Renal cortical epithelial cell (primary cell): ENCODE data around the gene MTG1. TPM values are rescaled to one million over a fixed set of nuclear protein-coding genes. Genes with fewer than 3 reads are reported as not detected.
"Not testable (repeated sequence)": the region's sequence is repeated elsewhere in the genome, so short reads cannot be mapped to it uniquely, and the experiment has no call there.

Experiments used
- DNase-seq: peaks from one replicate; pipeline ENCODE4 v3.0.0-alpha.2; 2011; ENCODE audit warnings: low read depth
- total RNA-seq: library from RNA; depleted of rRNA; stranded (reverse); fragments of >200 nt; gene quantifications from 2 replicates; pipeline ENCODE4 v1.2.3, GENCODE V29; 2014

MTG1 gene
- total RNA-seq, 1 donor from 2014 or later, result 46.6 TPM

DNA sequence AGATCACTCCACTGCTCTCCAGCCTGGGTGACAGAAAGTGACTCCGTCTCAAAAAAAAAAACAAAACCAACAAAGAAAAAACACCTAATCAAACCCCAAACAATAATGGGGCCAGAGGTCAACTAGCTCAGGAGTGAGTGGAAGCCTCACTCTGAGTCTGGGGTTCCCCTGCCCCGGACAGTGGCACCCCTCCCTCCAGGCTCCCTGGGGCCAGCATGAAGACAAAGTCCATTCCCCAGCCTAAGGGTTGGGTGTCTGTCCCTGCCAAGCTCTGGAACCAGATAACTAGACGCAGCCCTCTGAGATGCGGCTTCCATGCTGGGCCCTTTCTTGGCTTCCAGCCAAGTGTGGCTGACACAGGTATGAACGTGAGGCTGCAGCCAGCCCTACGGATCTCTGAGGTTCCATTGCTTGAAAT lies 34.4 kb upstream of the MTG1 start:
- no peak for DNase-seq

DNA sequence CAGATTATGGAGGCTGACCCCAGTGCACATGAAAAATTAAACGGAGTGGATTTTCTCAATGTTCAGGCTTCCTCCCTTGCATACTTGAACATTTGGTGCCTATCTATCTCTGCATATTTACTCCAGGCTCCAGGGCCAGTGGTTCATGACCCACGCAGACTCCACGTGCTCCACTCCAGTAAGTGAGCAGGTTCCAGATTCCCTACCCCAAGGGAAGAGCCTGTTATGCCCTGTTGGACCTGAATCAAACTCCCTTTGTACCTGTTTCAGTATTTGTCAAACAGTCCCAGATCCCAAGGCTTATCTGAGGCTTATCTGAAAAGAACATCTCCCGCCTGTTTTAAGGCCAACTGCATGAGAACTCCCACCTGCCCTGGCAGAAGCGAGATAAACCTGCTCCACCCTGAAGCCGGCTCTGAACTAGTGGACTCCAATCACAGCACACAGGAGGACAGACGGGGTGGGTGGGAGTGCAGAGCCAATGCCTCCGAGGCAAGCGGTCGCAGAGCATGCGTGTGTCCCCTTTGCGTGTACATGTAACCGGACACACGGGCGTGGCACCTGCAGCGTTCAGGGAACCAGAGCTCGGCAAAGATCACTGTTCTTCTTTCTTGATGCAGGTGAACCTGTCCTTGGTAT lies 33.9 kb upstream of the MTG1 start:
- no peak for DNase-seq

DNA sequence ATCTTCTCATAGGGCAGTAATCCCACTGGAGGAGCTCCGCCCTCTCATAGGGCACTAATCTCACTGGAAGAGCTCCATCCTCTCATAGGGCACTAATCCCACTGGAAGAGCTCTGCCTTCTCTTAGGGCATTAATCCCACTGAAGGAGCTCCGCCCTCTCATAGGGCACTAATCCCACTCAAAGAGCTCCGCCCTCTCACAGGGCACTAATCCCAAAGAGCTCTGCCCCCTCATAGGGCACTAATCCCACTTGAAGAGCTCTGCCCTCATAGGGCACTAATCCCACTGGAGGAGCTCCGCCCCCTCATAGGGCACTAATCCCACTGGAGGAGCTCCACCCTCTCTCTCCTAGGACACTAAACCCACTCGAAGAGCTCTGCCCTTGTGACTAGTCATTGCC lies 32.7 kb upstream of the MTG1 start:
- DNase-seq, result no peak

DNA sequence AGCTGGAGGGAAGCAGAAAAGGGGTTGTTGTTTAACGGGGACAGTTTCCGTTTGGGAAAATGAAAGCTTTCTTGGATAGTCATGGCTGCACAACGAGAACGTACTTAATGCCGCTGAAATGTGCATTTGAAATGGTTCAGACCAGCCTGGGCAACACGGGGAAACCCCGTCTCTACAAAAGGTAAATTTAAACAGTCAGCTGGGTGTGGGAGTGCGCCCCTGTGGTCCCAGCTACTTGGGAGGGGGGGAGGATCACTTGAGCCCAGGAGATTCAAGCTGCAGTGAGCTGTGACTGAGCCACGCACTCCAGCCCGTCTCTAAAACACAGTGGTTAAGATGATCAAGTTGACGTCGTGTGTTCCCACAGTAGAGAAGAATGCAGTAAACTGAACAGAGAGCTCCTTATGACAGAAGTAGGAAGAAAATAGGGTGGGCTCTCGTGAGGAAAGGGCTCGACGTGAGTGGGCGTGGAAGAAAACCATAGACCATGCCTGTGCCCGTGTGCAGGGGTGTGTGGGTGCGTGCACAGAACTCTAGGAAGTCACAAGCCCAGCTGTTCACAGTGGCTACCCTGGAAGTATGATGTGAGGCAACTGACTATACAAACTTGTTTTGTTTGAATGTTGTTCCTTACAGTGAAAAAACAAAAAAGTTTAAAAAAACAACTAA lies 32.0 kb upstream of the MTG1 start:
- DNase-seq, result no peak

DNA sequence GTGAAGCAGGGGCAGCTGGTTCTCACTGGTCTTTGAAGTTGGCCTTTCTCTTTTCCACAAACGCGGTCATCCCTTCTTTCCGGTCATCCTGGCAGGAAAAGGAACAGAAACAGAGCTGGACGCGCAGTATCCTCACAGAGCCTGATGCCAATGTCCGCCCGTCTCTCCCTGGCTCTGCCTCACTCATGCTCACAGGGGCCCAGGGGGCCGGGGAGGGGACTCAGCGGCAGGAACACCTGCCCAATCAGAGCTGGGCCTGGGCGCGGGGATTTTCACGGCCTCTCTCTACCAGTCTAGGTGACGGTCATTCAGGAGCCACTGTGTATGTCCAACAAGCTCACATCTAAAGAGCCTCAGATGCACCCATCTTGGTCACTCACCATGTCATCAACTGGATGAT lies 31.1 kb upstream of the MTG1 start:
- DNase-seq, result no peak

DNA sequence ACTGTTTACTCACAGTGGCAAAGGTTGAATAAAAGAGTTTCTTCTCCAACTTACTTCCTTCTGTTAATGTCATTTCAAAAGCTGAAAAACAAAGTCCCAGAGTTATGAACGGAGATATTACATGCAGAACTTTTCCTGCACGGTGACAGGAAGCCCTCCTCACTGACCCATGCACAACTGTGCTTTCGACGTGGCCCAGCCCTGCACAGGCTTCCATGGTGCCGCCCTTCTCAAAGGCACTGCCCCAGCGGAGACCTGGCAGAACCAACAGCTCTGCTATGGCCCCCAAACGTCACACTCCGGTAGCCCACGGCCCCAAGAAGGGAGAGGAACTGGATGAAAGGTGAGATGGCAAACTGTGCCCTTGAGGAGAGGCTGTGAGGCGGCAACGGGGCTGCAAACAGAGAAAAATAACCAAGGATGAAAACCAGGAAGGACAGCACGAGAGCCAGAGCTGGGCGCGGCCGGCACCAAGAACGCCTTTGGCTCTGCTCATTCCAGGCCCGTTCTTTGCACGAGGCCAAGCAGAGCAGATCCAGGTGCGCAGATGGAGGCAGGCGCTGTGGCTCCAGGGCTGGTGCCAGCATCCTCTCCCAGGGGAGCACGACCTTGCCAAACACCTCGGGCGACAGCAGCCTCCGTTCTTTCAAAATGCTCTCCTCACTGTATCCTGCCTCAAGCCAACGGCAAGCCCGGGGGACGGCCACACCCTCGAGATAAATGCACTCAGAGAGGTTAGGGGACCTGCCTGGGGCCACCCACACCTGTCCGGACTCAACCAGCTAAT lies 29.1 kb upstream of the MTG1 start:
- no peak for DNase-seq

DNA sequence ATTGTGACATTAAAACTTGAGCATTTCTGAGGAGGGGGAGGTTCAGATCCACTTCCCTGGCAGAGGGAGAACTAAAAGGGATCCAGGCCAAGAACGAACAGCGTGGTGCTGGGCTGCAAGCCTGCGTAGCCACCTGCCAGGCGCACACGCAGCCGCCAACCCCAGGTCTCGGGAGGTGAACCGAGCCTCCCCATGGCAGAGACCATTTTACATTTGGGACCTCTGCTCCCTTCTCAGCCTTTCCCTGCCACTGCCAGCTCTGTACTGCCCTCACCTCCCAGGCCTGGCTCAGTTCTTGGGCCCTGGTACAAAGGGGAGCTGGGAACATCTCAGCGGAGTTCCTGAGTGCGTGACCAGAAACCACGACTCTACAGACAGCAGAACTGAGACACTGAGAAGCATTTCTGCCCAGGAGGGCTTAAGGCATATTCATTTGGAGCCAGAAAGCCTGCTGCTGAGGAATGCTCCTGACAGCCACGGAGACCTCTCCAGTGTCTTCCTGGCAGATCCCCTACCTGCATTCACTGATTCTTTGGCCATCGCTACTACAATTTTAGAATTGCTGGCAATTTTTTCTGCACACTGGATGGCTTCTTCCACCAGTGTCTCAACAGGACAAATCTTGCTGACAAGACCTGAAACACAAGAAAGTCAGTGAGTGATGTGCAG lies 28.4 kb upstream of the MTG1 start:
- no peak for DNase-seq

DNA sequence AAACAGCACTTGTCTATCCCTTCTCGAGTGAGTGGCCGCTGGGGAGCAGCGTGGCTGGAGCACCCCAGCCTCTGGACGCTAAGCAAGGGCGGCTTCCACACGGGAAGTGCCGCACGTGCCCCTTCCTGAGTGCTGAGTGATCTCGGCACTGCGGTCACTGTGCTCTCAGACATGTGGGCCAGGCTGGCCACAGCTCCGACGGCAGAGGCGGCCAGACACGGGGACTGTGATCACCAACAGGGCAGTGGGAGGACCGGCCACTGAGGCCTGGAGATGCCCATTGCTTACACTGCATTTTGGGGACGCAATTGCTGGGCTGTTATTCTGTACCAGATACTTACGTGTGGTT lies 27.9 kb upstream of the MTG1 start:
- no peak for DNase-seq

DNA sequence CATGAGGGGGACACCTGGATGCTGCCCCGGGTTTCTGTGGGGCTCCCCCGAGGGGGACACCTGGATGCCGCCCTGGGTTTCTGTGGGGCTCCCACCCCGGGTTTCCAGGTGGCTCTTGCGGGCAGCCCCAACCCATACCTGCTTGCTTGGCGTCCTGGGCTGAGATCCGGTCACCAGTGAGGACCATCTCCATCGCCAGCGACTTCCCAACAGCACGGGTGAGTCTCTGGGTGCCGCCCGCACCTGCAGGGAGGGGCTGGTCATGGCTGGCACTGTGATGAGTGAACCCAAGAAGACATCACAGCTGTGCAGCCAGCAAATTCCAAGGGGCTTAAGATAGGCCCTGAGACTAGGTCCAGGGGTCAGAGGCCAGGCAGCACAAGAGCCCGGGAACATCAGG lies 27.2 kb upstream of the MTG1 start:
- no peak for DNase-seq

DNA sequence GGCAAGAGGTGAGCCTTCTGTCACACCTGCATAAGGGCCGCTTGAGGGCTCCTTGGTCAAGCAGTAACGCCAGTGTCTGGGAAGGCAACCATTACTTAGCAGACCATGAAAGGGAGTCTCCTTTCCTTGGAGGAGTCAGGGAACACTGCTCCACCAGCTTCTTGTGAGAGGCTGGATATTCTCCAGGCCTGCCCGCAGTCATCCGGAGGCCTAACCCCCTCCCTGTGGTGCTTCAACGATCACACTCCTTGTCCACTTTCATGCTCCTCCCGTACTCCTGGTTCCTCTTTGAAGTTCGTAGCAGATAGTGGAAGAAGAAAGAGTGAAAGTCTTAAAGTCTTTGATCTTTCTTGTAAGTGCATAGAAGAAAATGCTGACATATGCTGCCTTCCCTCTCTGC lies 26.5 kb upstream of the MTG1 start:
- not testable (repeated sequence) for DNase-seq

DNA sequence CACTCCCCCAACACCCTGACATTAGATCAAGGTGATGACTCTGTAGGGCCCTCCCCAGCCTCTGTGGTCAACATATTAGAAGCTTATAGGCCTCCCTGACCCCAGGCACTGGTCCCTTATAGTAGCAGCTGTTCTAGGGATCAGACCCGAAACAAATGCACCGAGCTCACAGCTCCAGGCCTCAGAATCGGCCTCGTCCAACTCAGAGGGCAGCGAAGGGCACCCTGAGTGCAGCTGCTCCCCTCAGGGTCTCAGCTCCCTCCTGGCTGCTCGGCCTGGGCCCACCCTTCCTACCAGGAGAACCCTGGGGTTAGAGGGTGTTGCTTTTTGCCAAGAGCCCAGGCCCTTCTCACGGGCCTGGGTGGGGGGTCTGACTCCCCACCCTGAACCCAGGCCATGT lies 25.8 kb upstream of the MTG1 start:
- DNase-seq, result no peak

DNA sequence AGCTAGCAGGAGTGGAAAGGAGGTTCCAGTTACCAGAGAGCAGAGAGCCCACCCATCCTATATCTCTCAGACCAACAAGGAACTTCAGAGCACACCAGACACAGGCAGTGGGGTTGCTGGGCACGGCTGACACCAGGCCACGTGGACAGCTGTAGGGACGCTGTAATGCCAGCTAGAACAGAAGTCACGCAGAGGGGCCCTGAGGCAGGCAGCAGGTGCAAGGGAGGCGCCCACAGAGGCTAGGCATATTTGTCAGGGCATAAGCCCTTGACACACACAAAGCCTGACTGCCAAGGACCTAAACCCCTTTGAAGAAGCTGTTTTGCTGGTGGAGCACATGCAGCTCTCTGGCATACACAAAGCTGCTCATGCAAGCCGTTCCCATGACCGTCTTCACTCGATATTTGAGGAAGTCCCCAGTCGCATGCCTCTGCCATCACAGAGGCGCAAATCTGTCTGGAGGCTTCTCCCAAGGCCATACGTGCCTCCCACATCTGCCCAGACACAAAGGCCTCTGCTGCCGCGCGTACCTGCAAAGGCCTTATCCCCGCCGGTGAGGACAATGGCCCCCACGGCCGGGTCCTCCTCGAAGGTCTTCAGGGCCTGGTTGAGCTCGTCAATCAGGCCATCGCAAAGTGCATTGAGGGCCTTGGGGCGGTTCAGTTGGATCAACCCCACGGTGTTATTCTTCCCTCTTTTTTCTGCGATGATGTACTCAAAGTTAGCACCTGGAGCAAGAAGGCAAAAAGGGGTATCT lies 23.7 kb upstream of the MTG1 start:
- no peak for DNase-seq

DNA sequence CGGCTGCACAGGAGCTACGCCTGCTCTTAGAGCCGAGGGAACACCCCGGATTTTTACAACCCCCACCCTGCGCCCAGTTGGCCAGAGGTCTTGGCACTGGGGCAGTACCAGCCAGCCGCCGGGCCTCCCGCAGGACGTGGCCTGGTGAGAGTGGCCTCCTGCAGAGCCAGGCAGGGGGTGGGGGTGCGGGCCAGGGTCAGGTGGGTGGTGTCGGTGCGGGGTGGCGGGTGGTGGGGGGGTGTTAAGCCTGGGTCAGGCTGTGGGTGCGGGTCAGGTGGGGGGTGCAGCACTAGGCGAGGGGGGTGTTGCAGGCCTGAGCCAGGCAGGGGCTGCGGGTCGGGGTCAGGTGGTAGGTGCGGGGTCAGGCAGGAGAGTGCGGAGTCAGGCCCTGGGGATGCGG lies 21.4 kb upstream of the MTG1 start:
- DNase-seq, result no peak

DNA sequence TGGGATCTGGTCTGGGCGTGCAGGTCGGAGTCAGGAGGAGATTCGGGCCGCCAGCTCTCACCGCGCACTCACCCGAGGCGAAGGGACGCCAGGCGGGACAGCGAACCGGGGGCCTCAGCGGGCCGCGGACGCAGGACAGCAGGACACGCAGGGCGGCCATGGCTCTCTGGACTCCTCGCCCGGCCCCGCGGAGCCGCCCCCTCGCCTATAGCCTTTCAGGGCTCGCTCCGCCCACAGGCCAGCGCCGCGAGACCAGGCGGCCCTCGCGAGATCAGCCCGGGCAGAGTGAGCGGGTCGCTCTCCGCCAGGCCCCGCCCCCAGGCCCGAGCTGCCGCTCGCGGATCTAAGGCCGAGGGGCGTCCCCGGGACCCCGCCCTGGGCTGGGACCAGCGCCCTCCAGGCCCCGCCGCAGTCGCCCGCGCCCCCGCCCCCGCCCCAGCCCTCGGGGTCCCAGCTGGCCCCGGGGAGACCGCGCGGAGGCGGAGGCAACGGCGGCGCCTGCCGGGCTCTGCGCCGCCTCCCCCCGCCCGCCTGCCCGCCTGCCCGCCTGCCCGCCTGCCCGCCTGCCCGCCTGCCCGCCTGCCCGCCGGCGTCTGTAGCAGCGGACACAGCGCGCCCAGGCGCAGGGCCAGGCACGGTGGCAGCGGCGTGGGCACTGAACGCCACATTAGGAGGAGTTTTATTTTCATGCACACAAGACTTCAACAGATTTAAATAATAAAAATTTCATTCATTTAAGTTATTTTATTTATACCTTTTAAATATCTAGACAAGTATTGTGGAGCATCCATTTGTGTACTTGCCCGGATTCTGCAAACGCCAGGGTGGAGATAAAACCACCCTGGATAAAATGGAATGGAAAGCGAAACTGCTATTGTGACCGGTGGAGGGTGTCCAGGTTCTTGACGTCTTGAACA lies 20.5 kb upstream of the MTG1 start, which contains the start of gene ECHS1:
Gene ECHS1, minus strand, starts transcription at position 181 of the 917 bp plus-strand sequence. Its CDS starts 21 bp downstream, at position 160.
- peak; percentile 66 for DNase-seq

DNA sequence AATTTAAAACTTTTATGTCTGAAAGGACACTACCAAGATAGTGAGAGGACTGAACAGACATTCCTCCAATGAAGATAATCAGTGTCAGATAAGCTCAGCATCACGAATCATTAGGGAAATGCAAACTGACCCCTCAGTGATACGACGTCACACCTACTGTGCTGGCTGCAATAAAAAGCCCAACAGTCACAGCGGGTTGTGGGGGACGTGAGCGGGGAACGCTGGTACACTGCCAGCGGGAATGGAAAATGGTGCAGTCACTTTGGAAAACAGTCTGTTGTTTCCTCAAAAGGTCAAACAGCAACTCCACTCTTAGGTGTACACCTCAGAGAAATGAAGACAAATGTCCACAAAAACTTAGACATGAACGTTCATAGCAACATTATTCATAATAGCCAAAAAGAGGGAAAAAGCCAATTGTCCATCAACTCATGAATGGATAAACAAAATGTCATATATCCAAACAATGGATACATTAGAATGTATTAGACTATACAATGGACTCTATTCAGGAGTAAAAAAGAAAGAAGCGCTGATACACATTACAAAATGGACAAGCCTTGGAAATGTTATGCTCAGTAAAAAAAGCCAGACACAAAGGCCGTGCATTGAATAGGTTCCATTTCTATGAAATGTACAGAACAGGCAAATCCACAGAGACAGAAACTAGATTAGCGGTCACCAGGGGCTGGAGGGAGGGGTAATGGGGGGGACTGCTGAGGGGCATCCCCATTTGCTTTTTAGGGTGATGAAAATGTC lies 18.4 kb upstream of the MTG1 start:
- DNase-seq, result no peak

DNA sequence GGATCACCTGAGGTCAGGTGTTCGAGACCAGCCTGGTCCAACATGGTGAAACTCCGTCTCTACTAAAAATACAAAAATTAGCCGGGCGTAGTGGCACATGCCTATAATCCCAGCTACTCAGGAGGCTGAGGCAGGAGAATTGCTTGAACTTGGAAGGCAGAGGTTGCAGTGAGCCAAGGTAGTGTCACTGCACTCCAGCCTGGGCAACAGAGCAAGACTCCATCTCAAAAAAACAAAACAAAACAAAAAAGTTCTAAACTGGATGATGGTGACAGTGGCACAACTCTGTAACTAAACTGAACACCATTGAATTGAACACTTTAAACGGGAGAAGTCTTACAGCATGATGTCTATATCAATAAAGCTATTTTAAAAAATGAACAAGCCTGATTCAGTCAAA lies 17.8 kb upstream of the MTG1 start:
- DNase-seq, result not testable (repeated sequence)

DNA sequence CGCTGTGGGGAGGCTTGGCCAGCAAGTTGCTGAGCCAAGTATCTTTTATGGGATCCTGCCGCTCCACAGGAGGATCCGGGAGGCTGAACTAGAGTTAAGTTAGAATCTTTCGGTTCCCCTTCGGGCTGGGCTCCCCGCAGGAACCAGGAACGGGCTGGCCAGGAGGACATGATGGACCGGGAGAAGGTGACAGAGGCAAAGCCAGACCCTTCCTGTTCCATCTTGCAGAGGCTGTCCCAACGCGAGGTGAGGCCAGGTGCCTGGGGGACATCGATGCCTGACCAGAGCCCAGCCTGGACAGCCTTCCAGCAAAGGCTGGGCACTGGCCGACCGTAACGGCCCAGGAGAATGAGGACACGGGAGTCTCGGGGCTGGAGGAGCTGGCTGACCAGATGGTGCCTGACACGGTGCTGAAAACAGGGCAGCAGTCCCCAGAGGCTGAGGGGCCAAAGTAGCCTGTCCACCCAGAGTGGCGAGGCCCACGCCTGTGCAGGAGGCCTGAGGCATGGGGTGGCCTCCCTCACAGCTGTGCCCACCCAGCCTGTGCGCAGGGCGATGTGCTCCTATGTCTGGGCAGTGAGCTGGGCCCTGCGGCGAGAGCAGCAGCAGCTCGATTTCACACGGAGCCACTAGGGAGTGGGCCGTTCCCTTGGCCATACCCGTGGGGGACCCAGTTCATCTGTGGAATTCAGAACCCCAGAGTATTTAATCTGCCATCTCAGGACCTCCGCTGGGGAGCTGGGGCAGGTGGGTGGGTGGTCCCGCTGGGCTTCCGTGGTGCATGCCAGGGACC lies 16.7 kb upstream of the MTG1 start:
- no peak for DNase-seq

DNA sequence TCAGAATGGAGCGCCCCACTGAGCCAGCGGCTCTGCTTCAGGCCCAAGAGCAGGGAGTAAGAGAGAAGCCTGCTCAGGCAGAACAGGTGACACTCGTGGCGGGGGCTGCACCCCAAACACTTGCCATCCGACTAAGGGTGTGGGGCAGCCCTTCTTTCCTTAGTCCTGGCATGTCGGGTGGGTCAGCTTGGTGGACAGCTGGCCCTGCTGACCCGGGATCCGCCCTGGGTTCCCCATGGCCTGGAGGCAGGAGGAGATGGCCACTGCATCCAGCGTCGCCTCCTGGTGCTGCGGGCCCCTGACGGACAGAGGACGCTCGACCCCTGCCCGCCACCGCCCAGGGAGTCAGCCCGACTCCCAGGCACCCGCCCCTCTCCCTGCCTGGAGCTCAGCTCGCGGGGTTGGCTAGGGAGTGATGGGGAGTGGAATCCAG lies 16.1 kb upstream of the MTG1 start:
- DNase-seq, result no peak
